H1 (cell line): ENCODE results near the gene OXER1. TPM values are rescaled to one million over a fixed set of nuclear protein-coding genes. Genes with fewer than 3 reads are reported as not detected.
A peak's percentile ranks its signal among the peaks of the same experiment; 100 is the strongest.

ENCODE experiments used
- CTCF ChIA-PET: fragments of 300-600 bp; sonication (Branson Sonifier 250); formaldehyde crosslinking; loops from one replicate; lab custom pipeline; 2021; ENCODE audit not compliant: partially characterized antibody; lab: Charles Lee
- POLR2A ChIA-PET: fragments of 300-600 bp; sonication (Branson Sonifier 250); formaldehyde crosslinking; loops from one replicate; lab custom pipeline; 2021; ENCODE audit warnings: inconsistent platforms; ENCODE audit not compliant: partially characterized antibody; lab: Charles Lee
- DNase-seq, 2 experiments: peaks; one replicate each; pipeline versions ENCODE4 v3.0.0 to v3.0.0-alpha.2; 2010 to 2022; ENCODE audit warnings: low spot score in 2 of 2, low read depth in 1 of 2, mixed read lengths in 1 of 2
- FAIRE-seq: peaks from 2 replicates; lab custom pipeline; 2011; peaks lifted over from hg19 to GRCh38; lab: Jason Lieb, UNC
- H2AFZ ChIP-seq: 2 replicates; pipeline ENCODE4 v1.8.1; 2012; ENCODE audit warnings: low read length, inconsistent platforms
- H2AK5ac ChIP-seq: 2 replicates; pipeline ENCODE4 v1.6.1; 2013; ENCODE audit warnings: low read depth, low read length
- H2BK120ac ChIP-seq: replicated peaks from 2 replicates; pipeline ENCODE3; 2013; ENCODE audit warnings: low read depth, low read length, inconsistent platforms
- H2BK12ac ChIP-seq: 2 replicates; pipeline ENCODE4 v1.6.1; 2013; ENCODE audit warnings: low read depth, low read length
- H2BK15ac ChIP-seq: 2 replicates; pipeline ENCODE4 v1.6.1; 2013; ENCODE audit warnings: low read length
- H2BK20ac ChIP-seq: 2 replicates; pipeline ENCODE4 v1.6.1; 2013; ENCODE audit warnings: low read length
- H2BK5ac ChIP-seq: 2 replicates; pipeline ENCODE4 v1.6.1; 2013; ENCODE audit warnings: low read depth, low read length
- H3K14ac ChIP-seq: 2 replicates; pipeline ENCODE4 v1.6.1; 2013; ENCODE audit warnings: inconsistent platforms; ENCODE audit not compliant: insufficient read length
- H3K18ac ChIP-seq: 2 replicates; pipeline ENCODE4 v1.6.1; 2013; ENCODE audit warnings: low read length; ENCODE audit errors: extremely low read depth
- H3K23ac ChIP-seq: 2 replicates; pipeline ENCODE4 v1.6.1; 2013; ENCODE audit warnings: inconsistent platforms; ENCODE audit not compliant: insufficient read length
- H3K23me2 ChIP-seq: 2 replicates; pipeline ENCODE4 v1.6.1; 2013; ENCODE audit warnings: low read depth, low read length
- H3K27ac ChIP-seq: 2 replicates; pipeline ENCODE4 v1.6.1; 2011; ENCODE audit warnings: low read depth, low read length, inconsistent platforms
- H3K27me3 ChIP-seq, 4 experiments: replicated peaks in 1 of 4; 1 replicate in 1 of 4; 2 replicates in 3 of 4; pipeline versions ENCODE4 v1.6.1 to v1.8.1; 2011 to 2013; ENCODE audit warnings: low read length in 3 of 4, mild to moderate bottlenecking in 3 of 4, inconsistent platforms in 2 of 4, mixed read lengths in 2 of 4, moderate library complexity in 1 of 4; ENCODE audit not compliant: control insufficient read depth in 3 of 4, insufficient read depth in 3 of 4; ENCODE audit errors: extremely low read depth in 1 of 4
- H3K36me3 ChIP-seq, 4 experiments: 2 replicates each; pipeline versions ENCODE4 v1.6.1 to v1.8.1; 2011 to 2013; ENCODE audit warnings: mild to moderate bottlenecking in 4 of 4, low read length in 3 of 4, moderate library complexity in 2 of 4, control low read depth in 1 of 4, inconsistent platforms in 1 of 4; ENCODE audit not compliant: insufficient read depth in 4 of 4, control insufficient read depth in 2 of 4
- H3K4ac ChIP-seq: replicated peaks from 2 replicates; pipeline ENCODE3; 2013; ENCODE audit warnings: low read length, low read depth, mixed read lengths, inconsistent platforms; ENCODE audit not compliant: insufficient read length
- H3K4me1 ChIP-seq, 4 experiments: replicated peaks in 1 of 4; 1 replicate in 1 of 4; 2 replicates in 3 of 4; pipeline versions ENCODE4 v1.6.1 to v1.8.1; 2011 to 2013; ENCODE audit warnings: low read length in 3 of 4, inconsistent platforms in 2 of 4, mixed read lengths in 1 of 4; ENCODE audit not compliant: insufficient read depth in 4 of 4, control insufficient read depth in 3 of 4
- H3K4me2 ChIP-seq, 2 experiments: 2 replicates each; pipeline versions ENCODE4 v1.6.1 to v1.8.1; 2011 to 2013; ENCODE audit warnings: low read depth in 2 of 2, low read length in 2 of 2, control low read depth in 1 of 2, inconsistent platforms in 1 of 2, mild to moderate bottlenecking in 1 of 2; ENCODE audit not compliant: insufficient read depth in 1 of 2
- H3K4me3 ChIP-seq, 4 experiments: fragments of 200-600, 300-600 bp in 1 of 4; sonication (generic), shearing (Covaris generic), sonication (Bioruptor Twin) in 1 of 4; 2 replicates each; pipeline versions ENCODE4 v1.5.1 to v1.8.1; 2011 to 2016; ENCODE audit warnings: low read length in 4 of 4, low read depth in 3 of 4, control low read depth in 2 of 4, inconsistent platforms in 2 of 4, mild to moderate bottlenecking in 2 of 4, mixed read lengths in 1 of 4, moderate library complexity in 1 of 4; ENCODE audit not compliant: insufficient read depth in 2 of 4; ENCODE audit errors: extremely low read depth in 1 of 4
- H3K56ac ChIP-seq: replicated peaks from 2 replicates; pipeline ENCODE3; 2013; ENCODE audit warnings: low read depth, mild to moderate bottlenecking, mixed read lengths, low read length, inconsistent platforms; ENCODE audit not compliant: insufficient read length
- H3K79me1 ChIP-seq: 2 replicates; pipeline ENCODE4 v1.6.1; 2013; ENCODE audit warnings: low read depth, low read length, control low read depth
- H3K79me2 ChIP-seq, 2 experiments: 2 replicates each; pipeline versions ENCODE4 v1.6.1 to v1.8.1; 2012 to 2013; ENCODE audit warnings: low read length in 2 of 2, mild to moderate bottlenecking in 2 of 2, inconsistent platforms in 1 of 2; ENCODE audit not compliant: insufficient read depth in 2 of 2, control insufficient read depth in 1 of 2
- H3K9ac ChIP-seq, 4 experiments: replicated peaks in 1 of 4; 1 replicate in 1 of 4; 2 replicates in 3 of 4; pipeline versions ENCODE4 v1.6.1 to v1.8.1; 2011 to 2013; ENCODE audit warnings: low read depth in 3 of 4, low read length in 3 of 4, control low read depth in 2 of 4, mild to moderate bottlenecking in 2 of 4, moderate library complexity in 2 of 4, inconsistent platforms in 1 of 4; ENCODE audit errors: extremely low read depth in 1 of 4
- H3K9me3 ChIP-seq, 2 experiments: 2 replicates each; pipeline versions ENCODE4 v1.6.1 to v1.8.1; 2012 to 2013; ENCODE audit warnings: mild to moderate bottlenecking in 2 of 2, moderate library complexity in 2 of 2, control low read depth in 1 of 2, inconsistent platforms in 1 of 2, low read depth in 1 of 2, low read length in 1 of 2, mixed read lengths in 1 of 2; ENCODE audit not compliant: insufficient read depth in 2 of 2
- H4K20me1 ChIP-seq, 2 experiments: replicated peaks in 1 of 2; 2 replicates each; pipeline versions ENCODE3 to v1.8.1; 2011 to 2013; ENCODE audit warnings: inconsistent platforms in 2 of 2, low read length in 2 of 2, mild to moderate bottlenecking in 1 of 2; ENCODE audit not compliant: insufficient read depth in 2 of 2, control insufficient read depth in 1 of 2
- H4K5ac ChIP-seq: 2 replicates; pipeline ENCODE4 v1.6.1; 2013; ENCODE audit warnings: low read length, low read depth, mixed read lengths, inconsistent platforms; ENCODE audit not compliant: insufficient read length
- H4K8ac ChIP-seq: 2 replicates; pipeline ENCODE4 v1.8.0; 2013; ENCODE audit warnings: mild to moderate bottlenecking, moderate library complexity, low read length, inconsistent platforms; ENCODE audit not compliant: insufficient read depth; ENCODE audit errors: extremely low read depth
- H4K91ac ChIP-seq: replicated peaks from 2 replicates; pipeline ENCODE3; 2013; ENCODE audit warnings: low read length, mixed read lengths, inconsistent platforms; ENCODE audit not compliant: insufficient read length
- BCL11A ChIP-seq, 2 experiments: IDR thresholded peaks; one replicate each; pipeline ENCODE4 v1.6.1; 2011; ENCODE audit warnings: low read depth in 2 of 2, low read length in 2 of 2, mild to moderate bottlenecking in 2 of 2
- BRCA1 ChIP-seq: IDR thresholded peaks from 2 replicates; pipeline ENCODE4 v1.6.1; 2012; ENCODE audit warnings: low read depth, low read length, improper control_type of control experiment
- CHD1 ChIP-seq: IDR thresholded peaks from 2 replicates; pipeline ENCODE4 v1.6.1; 2012; ENCODE audit warnings: low read depth, low read length, improper control_type of control experiment
- EZH2 ChIP-seq: fragments of 200-600 bp; sonication (generic); IDR thresholded peaks from 2 replicates; pipeline ENCODE4 v1.7.1; 2012; ENCODE audit warnings: low read depth, mild to moderate bottlenecking, moderate library complexity, low read length, inconsistent platforms; ENCODE audit not compliant: severe bottlenecking
- POLR2A ChIP-seq, 2 experiments: IDR thresholded peaks; 1 replicate in 1 of 2; 2 replicates in 1 of 2; pipeline ENCODE4 v1.6.1; 2011; ENCODE audit warnings: low read depth in 2 of 2, low read length in 2 of 2, mild to moderate bottlenecking in 2 of 2; ENCODE audit errors: control extremely low read depth in 1 of 2
- POLR2AphosphoS5 ChIP-seq: IDR thresholded peaks from 2 replicates; pipeline ENCODE4 v1.6.1; 2011; ENCODE audit warnings: low read depth, low read length
- POU5F1 ChIP-seq: IDR thresholded peaks from 2 replicates; pipeline ENCODE4 v1.6.1; 2011; ENCODE audit warnings: low read depth, mild to moderate bottlenecking, low read length, moderate library complexity
- RAD21 ChIP-seq, 2 experiments: IDR thresholded peaks in 1 of 2; conservative IDR thresholded peaks in 1 of 2; 2 replicates each; pipeline ENCODE4 v1.6.1; 2011; ENCODE audit warnings: low read depth in 2 of 2, low read length in 2 of 2, improper control_type of control experiment in 1 of 2, inconsistent platforms in 1 of 2, mild to moderate bottlenecking in 1 of 2, moderate library complexity in 1 of 2
- SAP30 ChIP-seq: fragments of 300-600 bp; sonication (generic); IDR thresholded peaks from 2 replicates; pipeline ENCODE4 v1.7.1; 2012; ENCODE audit warnings: low read length, moderate library complexity, mild to moderate bottlenecking, inconsistent platforms; ENCODE audit not compliant: insufficient read depth, insufficient replicate concordance
- SIX5 ChIP-seq: IDR thresholded peaks from 2 replicates; pipeline ENCODE4 v1.6.1; 2011; ENCODE audit warnings: mild to moderate bottlenecking, low read depth, low read length
- WGBS, 2 experiments: shearing (Covaris generic) in 1 of 2; methylation state at CpG; one replicate each; pipeline versions ENCODE4 v1.1.6 to v1.1.7; 2013 to 2015; ENCODE audit warnings: low lambda C conversion rate in 2 of 2, mixed read lengths in 2 of 2, inconsistent platforms in 1 of 2, low coverage in 1 of 2, missing lambda C conversion rate in 1 of 2; ENCODE audit not compliant: insufficient replicate concordance in 2 of 2, insufficient coverage in 1 of 2, insufficient read length in 1 of 2; ENCODE audit errors: extremely low coverage in 1 of 2, missing lambda C conversion rate in 1 of 2; 5-methylcytosine and 5-hydroxymethylcytosine counted together
- polyA plus RNA-seq, 7 experiments: library from polyadenylated mRNA; depleted of rRNA in 3 of 7; stranded (reverse) in 5 of 7; unstranded in 2 of 7; fragments of >200 nt in 5 of 7; fragments of 200-250 nt in 2 of 7; gene quantifications; 1 replicate in 5 of 7; 2 replicates in 1 of 7; 4 replicates in 1 of 7; pipeline versions ENCODE4 v1.2.1 to v1.2.3, GENCODE V29; 2011 to 2013; ENCODE audit warnings: missing spikeins in 2 of 7, mixed read lengths in 2 of 7
- total RNA-seq: library from RNA; stranded (reverse); fragmentation: NEBNext Ultra II Directional; extraction: Animal tissue kit (Norgen Biotek cat#: 25700); gene quantifications from 2 replicates; pipeline ENCODE4 v1.2.1, GENCODE V29; 2021
- TF ChIP-seq, protein P1 (sequence below), 3 experiments: IDR thresholded peaks; 1 replicate in 2 of 3; 2 replicates in 1 of 3; pipeline versions ENCODE4 v1.5.1 to v1.6.1; 2011; ENCODE audit warnings: low read length in 3 of 3, mild to moderate bottlenecking in 3 of 3, inconsistent platforms in 2 of 3, low read depth in 1 of 3, moderate library complexity in 1 of 3; ENCODE audit not compliant: insufficient read depth in 1 of 3; ENCODE audit errors: control extremely low read depth in 1 of 3
- TF ChIP-seq, protein P2 (sequence below): IDR thresholded peaks from 2 replicates; pipeline ENCODE4 v1.6.1; 2012; ENCODE audit warnings: inconsistent platforms

Gene OXER1
- total and polyA plus RNA-seq, 2 of the 8 experiments (the other 6 are each of a cell fraction or from before 2014, with no cell fraction given), result 1.2 to 2.9 TPM

DNA sequence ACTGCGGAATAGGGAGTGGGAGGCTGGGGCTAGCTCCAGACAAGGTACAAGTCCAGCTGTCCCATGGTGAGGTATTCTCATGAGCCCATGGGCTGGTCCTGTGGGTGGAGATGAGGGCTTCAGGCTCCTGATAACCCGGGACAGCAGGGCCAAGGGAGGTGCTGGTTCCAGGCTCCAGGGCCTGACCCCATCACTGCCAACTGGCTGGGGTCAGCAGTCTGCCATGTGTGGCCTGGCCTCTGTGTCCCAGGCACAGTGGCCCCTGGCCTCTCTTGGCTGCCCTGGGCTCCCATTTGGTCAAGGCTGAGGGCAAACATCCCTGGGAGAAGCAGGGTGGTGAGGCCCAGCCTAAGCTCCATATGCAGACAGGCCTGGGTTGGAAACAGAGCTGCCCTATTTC lies 966 bp upstream of the OXER1 start:
- H2BK120ac ChIP-seq, result no peak overlapping the region
- H3K18ac ChIP-seq, result no peak overlapping the region
- 80% methylated on average over 2 of the region's 2 CpGs; no CpG with 5 or more reads in 1 of the 2 experiments for WGBS, 2 experiments
- H2AFZ ChIP-seq, result no peak overlapping the region
- ChIA-PET POLR2A (interaction anchor here (0.9 kb wide), 1 partner anchor 28 kb away, joined by 3 read pairs; the partner anchor contains the start of gene HAAO), CTCF (no interaction called here)
- no peaks in the 10 kb centered on the region for H3K27me3 ChIP-seq
- H2BK20ac ChIP-seq, result no peak overlapping the region
- H3K14ac ChIP-seq, result no peak overlapping the region
- no peak overlapping the region for H4K91ac ChIP-seq
- H3K36me3 ChIP-seq, result no peaks in the 10 kb centered on the region; a peak in 2 of 8 replicates
- H4K5ac ChIP-seq, result no peak overlapping the region
- no peaks in the 10 kb centered on the region for H3K9me3 ChIP-seq
- H3K56ac ChIP-seq, result no peak overlapping the region
- no peak overlapping the region for H3K9ac ChIP-seq
- no peaks in the 10 kb centered on the region for H3K79me2 ChIP-seq
- H3K4me2 ChIP-seq, result no peak overlapping the region
- H2BK12ac ChIP-seq, result no peak overlapping the region
- H2AK5ac ChIP-seq, result no peak overlapping the region
- FAIRE-seq, result no peak
- DNase-seq, result no peak
- no peak overlapping the region for H3K4me3 ChIP-seq
- no peak overlapping the region for H3K4ac ChIP-seq
- H3K23ac ChIP-seq, result no peak overlapping the region
- no peaks in the 10 kb centered on the region for H4K20me1 ChIP-seq
- H2BK15ac ChIP-seq, result no peak overlapping the region
- no peak overlapping the region for H2BK5ac ChIP-seq
- H3K23me2 ChIP-seq, result no peaks in the 10 kb centered on the region
- peaks cover 0 to 11% (median under 1%) of the 10 kb centered on the region in 4 experiments; a peak in 3 of 7 replicates for H3K4me1 ChIP-seq
- peak overlapping the region; percentile 22; the same call in 1 of the 2 replicates for H4K8ac ChIP-seq
- H3K79me1 ChIP-seq, result no peaks in the 10 kb centered on the region
- H3K27ac ChIP-seq, result no peak overlapping the region
- no peak for TF ChIP-seq SAP30
- no peak for TF ChIP-seq RAD21 (IDR thresholded peaks at IDR 0.05 in 1 of 2, conservative IDR thresholded peaks at IDR 0.05 in 1 of 2; ENCODE audit: low read depth in 2 of 2, low read length in 2 of 2)
- TF ChIP-seq BRCA1, result no peak
- TF ChIP-seq POU5F1, result no peak
- TF ChIP-seq POLR2A (IDR thresholded peaks at IDR 0.05; ENCODE audit: control extremely low read depth in 1 of 2, low read depth in 2 of 2, low read length in 2 of 2), result no peak
- no peak for TF ChIP-seq CHD1
- no peak for TF ChIP-seq POLR2AphosphoS5
- TF ChIP-seq, protein P1, sequence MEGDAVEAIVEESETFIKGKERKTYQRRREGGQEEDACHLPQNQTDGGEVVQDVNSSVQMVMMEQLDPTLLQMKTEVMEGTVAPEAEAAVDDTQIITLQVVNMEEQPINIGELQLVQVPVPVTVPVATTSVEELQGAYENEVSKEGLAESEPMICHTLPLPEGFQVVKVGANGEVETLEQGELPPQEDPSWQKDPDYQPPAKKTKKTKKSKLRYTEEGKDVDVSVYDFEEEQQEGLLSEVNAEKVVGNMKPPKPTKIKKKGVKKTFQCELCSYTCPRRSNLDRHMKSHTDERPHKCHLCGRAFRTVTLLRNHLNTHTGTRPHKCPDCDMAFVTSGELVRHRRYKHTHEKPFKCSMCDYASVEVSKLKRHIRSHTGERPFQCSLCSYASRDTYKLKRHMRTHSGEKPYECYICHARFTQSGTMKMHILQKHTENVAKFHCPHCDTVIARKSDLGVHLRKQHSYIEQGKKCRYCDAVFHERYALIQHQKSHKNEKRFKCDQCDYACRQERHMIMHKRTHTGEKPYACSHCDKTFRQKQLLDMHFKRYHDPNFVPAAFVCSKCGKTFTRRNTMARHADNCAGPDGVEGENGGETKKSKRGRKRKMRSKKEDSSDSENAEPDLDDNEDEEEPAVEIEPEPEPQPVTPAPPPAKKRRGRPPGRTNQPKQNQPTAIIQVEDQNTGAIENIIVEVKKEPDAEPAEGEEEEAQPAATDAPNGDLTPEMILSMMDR (IDR thresholded peaks at IDR 0.05; ENCODE audit: control extremely low read depth in 1 of 3, insufficient read depth in 1 of 3, low read depth in 1 of 3, low read length in 3 of 3), result no peak
- no peak for TF ChIP-seq BCL11A (IDR thresholded peaks at IDR 0.05; ENCODE audit: low read depth in 2 of 2, low read length in 2 of 2)
- no peak for TF ChIP-seq SIX5
- TF ChIP-seq EZH2, result no peak
- TF ChIP-seq, protein P2, sequence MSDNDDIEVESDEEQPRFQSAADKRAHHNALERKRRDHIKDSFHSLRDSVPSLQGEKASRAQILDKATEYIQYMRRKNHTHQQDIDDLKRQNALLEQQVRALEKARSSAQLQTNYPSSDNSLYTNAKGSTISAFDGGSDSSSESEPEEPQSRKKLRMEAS, result no peak
